ENCODE data around the gene APOBEC3B. TPM values are rescaled to one million over a fixed set of nuclear protein-coding genes. Genes with fewer than 3 reads are reported as not detected.

Gene APOBEC3B
- total and polyA plus RNA-seq, 9 of the 15 experiments (the other 6 are each of a cell fraction or from before 2014, with no cell fraction given): 5.9 to 166 (median 43.2) TPM

- peak; percentile 67; the same call in 2 of the 3 replicates for ATAC-seq
- H3K9me3 ChIP-seq (replicated peaks; ENCODE audit: control insufficient read depth, insufficient read depth, low read depth, low read length): no peaks in the 10 kb centered on the region
- TF ChIP-seq MTA2 (IDR thresholded peaks at IDR 0.05; ENCODE audit: low read depth) (no peak), RAD21 (CRISPR knock-in tag; conservative IDR thresholded peaks at IDR 0.05 in 1 of 2, IDR thresholded peaks at IDR 0.05 in 1 of 2) (0 out of 4 replicates have a peak, but pooled peaks of 1 of the 2 experiments have one; percentile 16), ZNF384 (IDR thresholded peaks at IDR 0.05; ENCODE audit: low read depth, low read length) (0 out of 2 replicates have a peak, but pooled peaks have one; percentile 58), ZNF609 (CRISPR knock-in tag; IDR thresholded peaks at IDR 0.05; ENCODE audit: borderline replicate concordance) (no peak), ELF1 (tag; IDR thresholded peaks at IDR 0.05) (0 out of 2 replicates have a peak, but pooled peaks have one; percentile 23), MAZ (CRISPR knock-in tag; conservative IDR thresholded peaks at IDR 0.05 in 1 of 2, IDR thresholded peaks at IDR 0.05 in 1 of 2) (0 out of 4 replicates have a peak, but pooled peaks of 1 of the 2 experiments have one; percentile 14), ZNF41 (CRISPR knock-in tag; conservative IDR thresholded peaks at IDR 0.05) (no peak), CTCF (IDR thresholded peaks at IDR 0.05 in 2 of 3, conservative IDR thresholded peaks at IDR 0.05 in 1 of 3; ENCODE audit: insufficient read depth in 2 of 3, low read depth in 1 of 3, low read length in 3 of 3) (peak in 2 of 3 experiments; percentile 33 to 42; a peak in 4 of 6 replicates), CTCFL (IDR thresholded peaks at IDR 0.05; ENCODE audit: borderline replicate concordance, insufficient read depth, low read depth, low read length, poor library complexity, severe bottlenecking) (peak; percentile 70), ZNF146 (CRISPR knock-in tag; IDR thresholded peaks at IDR 0.05; ENCODE audit: unreplicated experiment) (no peak), CTBP1 (IDR thresholded peaks at IDR 0.05; ENCODE audit: borderline replicate concordance) (0 out of 2 replicates have a peak, but pooled peaks have one; percentile 23)
- FAIRE-seq: peak; percentile 46
- peak in 1 of 4 experiments; percentile 24 for DNase-seq (ENCODE audit: extremely low read depth in 1 of 4, low spot score in 3 of 4)
- no peaks in the 10 kb centered on the region; a peak in 2 of 5 replicates for H3K4me1 ChIP-seq (replicated peaks in 1 of 2; ENCODE audit: control insufficient read depth in 2 of 2, insufficient read depth in 2 of 2, low read length in 2 of 2)
- no peaks in the 10 kb centered on the region for H3K79me2 ChIP-seq (ENCODE audit: control insufficient read depth, insufficient read depth, low read length)
- in situ Hi-C loops (cut with MboI) (no loop called here), intact Hi-C loops (cut with micrococcal nuclease) (no loop called here)
- no peak overlapping the region for H3K27ac ChIP-seq (ENCODE audit: extremely low read depth, low read depth, low read length)
- H3K36me3 ChIP-seq (ENCODE audit: control insufficient read depth, insufficient read depth, low read length): no peaks in the 10 kb centered on the region
- BruUV-seq (replicated peaks): no TSS peak
- H3K9ac ChIP-seq (ENCODE audit: insufficient read depth in 1 of 2, low read depth in 2 of 2, low read length in 2 of 2): no peak overlapping the region
- H3K4me3 ChIP-seq: no peak overlapping the region
- H4K20me1 ChIP-seq (replicated peaks; ENCODE audit: control insufficient read depth, insufficient read depth, low read length): 0 out of 2 replicates have a peak, but pooled peaks cover 4% of the 10 kb centered on the region
- H3K4me2 ChIP-seq (ENCODE audit: insufficient read depth, low read length): peak overlapping the region; percentile 32; the same call in 1 of the 2 replicates
- no peaks in the 10 kb centered on the region for H3K9me1 ChIP-seq (ENCODE audit: control insufficient read depth, insufficient read depth, low read length)
- H2AFZ ChIP-seq (ENCODE audit: low read depth, low read length): peak overlapping the region; percentile 74
- ChIA-PET POLR2A (no interaction called here), CTCF (ENCODE audit: low intra/inter-chr PET ratio) (interaction anchor here (0.6 kb wide), 1 partner anchor 60 kb away, joined by 3 read pairs; no protein-coding TSS in a partner anchor)
- peaks cover 16 to 50% of the 10 kb centered on the region in 2 experiments for H3K27me3 ChIP-seq (ENCODE audit: control insufficient read depth in 2 of 2, insufficient read depth in 2 of 2, low read length in 2 of 2)
- WGBS (ENCODE audit: insufficient coverage, low coverage, missing lambda C conversion rate): 5% methylated on average over 7 of the region's 9 CpGs
These were observed 38.9 kb upstream of the APOBEC3B start for GRCh38 chr22:38943201-38943600.

Data from K562 (cell line).